Body of pancreas (tissue), 4 donors: Measurements from ENCODE around the gene NCK1. TPM values are rescaled to one million over a fixed set of nuclear protein-coding genes. Genes with fewer than 3 reads are reported as not detected.

Source experiments
- ATAC-seq: fragments of 150-250 bp; one replicate; pipeline ENCODE4 v1.9.1; 2016
- DNase-seq, 4 donors: peaks; one replicate each; pipeline ENCODE4 v3.0.0-alpha.2; 2019
- H3K27ac ChIP-seq, 4 donors: fragments of 200-600 bp; sonication (generic); 1 replicate in 3 of 4; 2 replicates in 1 of 4; pipeline versions ENCODE4 v1.5.1 to v1.6.1; 2016 to 2019; ENCODE audit warnings: mild to moderate bottlenecking in 1 of 4, mixed read lengths in 1 of 4, moderate library complexity in 1 of 4
- H3K27me3 ChIP-seq, 2 donors: fragments of 200-600 bp; sonication (generic); one replicate each; pipeline ENCODE4 v1.6.0; 2016; ENCODE audit warnings: mild to moderate bottlenecking in 1 of 2
- H3K36me3 ChIP-seq, 2 donors: fragments of 200-600 bp; sonication (generic); replicated peaks in 1 of 2; 2 replicates each; pipeline ENCODE4 v1.5.1; 2016; ENCODE audit warnings: low read depth in 2 of 2; ENCODE audit not compliant: insufficient read depth in 1 of 2
- H3K4me1 ChIP-seq: fragments of 200-600 bp; sonication (generic); one replicate; pipeline ENCODE4 v1.6.0; 2016
- H3K4me3 ChIP-seq, 2 donors: fragments of 200-600 bp; sonication (generic); 1 replicate in 1 of 2; 2 replicates in 1 of 2; pipeline ENCODE4 v1.5.1; 2016 to 2019
- H3K9me3 ChIP-seq, 3 donors: fragments of 200-600 bp; sonication (generic); 1 replicate in 2 of 3; 2 replicates in 1 of 3; pipeline ENCODE4 v1.5.1; 2016
- POLR2A ChIP-seq, 3 donors: fragments of 450-650 bp; IDR thresholded peaks; one replicate each; pipeline ENCODE4 v1.6.1; 2016; ENCODE audit warnings: antibody characterized with exemption in 3 of 3, mild to moderate bottlenecking in 2 of 3
- WGBS, 2 donors: methylation state at CpG; one replicate each; pipeline ENCODE4 v1.1.5; 2017; 5-methylcytosine and 5-hydroxymethylcytosine counted together
- intact Hi-C: fragments of 100-400 bp; cut with DNase I; formaldehyde crosslinking; loops from one replicate; pipeline ENCODE4 v1.15.1; 2023
- total RNA-seq, 2 donors: library from RNA; depleted of rRNA; stranded (reverse); fragments of >200 nt; gene quantifications; one replicate each; pipeline ENCODE4 v1.1.0, GENCODE V29; 2016
- TF ChIP-seq, protein P1 (sequence below), 7 experiments: fragments of 450-650 bp in 4 of 7; fragments of 200-600 bp in 3 of 7; sonication (generic) in 3 of 7; IDR thresholded peaks; one replicate each; pipeline ENCODE4 v1.5.1; 2016 to 2019; ENCODE audit warnings: antibody characterized with exemption in 7 of 7

NCK1 gene
- total RNA-seq, 2 donors from 2014 or later, result 19.4 to 20.0 TPM

DNA sequence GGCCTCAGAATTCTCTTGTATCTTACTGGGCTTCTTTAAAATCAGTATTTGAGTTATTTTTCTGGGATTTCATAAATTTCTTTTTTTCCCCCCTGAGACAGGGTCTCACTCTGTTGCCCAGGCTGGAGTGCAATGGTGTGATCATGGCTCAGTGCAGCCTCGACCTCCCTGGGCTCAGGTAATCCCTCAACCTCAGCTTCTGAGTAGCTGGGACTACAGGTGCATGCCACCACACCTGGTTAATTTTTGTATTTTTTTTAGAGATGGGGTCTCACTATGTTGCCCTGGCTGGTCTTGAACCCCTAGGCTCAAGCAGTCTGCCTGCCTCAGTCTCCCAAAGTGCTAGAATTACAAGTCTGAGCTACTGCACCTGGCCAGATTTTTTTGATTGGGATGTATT lies 43.5 kb downstream of the NCK1 start:
- 100% methylated on average over 1 of the region's 1 CpG for WGBS, 2 donors
- DNase-seq (no peak), ATAC-seq (no peak)
- no peak overlapping the region for H3K27ac ChIP-seq
- peaks cover 23% of the 10 kb centered on the region for H3K4me1 ChIP-seq
- no peak overlapping the region for H3K4me3 ChIP-seq
- TF ChIP-seq POLR2A (IDR thresholded peaks at IDR 0.05), result no peak
- TF ChIP-seq, protein P1, sequence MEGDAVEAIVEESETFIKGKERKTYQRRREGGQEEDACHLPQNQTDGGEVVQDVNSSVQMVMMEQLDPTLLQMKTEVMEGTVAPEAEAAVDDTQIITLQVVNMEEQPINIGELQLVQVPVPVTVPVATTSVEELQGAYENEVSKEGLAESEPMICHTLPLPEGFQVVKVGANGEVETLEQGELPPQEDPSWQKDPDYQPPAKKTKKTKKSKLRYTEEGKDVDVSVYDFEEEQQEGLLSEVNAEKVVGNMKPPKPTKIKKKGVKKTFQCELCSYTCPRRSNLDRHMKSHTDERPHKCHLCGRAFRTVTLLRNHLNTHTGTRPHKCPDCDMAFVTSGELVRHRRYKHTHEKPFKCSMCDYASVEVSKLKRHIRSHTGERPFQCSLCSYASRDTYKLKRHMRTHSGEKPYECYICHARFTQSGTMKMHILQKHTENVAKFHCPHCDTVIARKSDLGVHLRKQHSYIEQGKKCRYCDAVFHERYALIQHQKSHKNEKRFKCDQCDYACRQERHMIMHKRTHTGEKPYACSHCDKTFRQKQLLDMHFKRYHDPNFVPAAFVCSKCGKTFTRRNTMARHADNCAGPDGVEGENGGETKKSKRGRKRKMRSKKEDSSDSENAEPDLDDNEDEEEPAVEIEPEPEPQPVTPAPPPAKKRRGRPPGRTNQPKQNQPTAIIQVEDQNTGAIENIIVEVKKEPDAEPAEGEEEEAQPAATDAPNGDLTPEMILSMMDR (IDR thresholded peaks at IDR 0.05), result no peak
- H3K36me3 ChIP-seq, result no peaks in the 10 kb centered on the region
- peaks cover 0 to 9% (median 0%) of the 10 kb centered on the region in 3 donors for H3K9me3 ChIP-seq
- intact Hi-C loops, result no loop called here
- no peaks in the 10 kb centered on the region for H3K27me3 ChIP-seq

DNA sequence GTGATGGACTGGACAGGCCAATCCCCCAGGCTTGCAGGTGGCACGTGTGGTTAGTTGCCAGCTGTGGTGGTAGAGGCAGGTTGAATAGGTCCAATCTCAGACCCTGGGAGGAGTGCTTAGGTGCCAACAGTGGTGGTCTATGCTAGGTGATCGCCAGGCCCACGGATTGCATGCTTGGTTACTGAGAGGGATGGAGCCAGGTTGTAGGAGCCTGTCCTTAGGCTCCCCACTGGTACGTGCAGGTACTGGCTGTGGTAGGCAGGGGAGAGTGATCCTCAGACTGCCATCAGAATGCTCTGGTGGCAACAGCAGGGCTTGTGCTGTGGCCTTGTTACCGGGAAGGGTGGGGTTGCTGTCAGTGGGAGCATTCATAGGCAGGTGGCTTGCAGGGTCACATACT lies 44.7 kb downstream of the NCK1 start:
- Histone ChIP-seq H3K9me3 (peaks cover 0 to 9% (median 0%) of the 10 kb centered on the region in 3 donors), H3K36me3 (no peaks in the 10 kb centered on the region), H3K27ac (no peak overlapping the region), H3K4me3 (no peak overlapping the region), H3K4me1 (peaks cover 23% of the 10 kb centered on the region), H3K27me3 (no peaks in the 10 kb centered on the region)
- ATAC-seq, result no peak
- no peak for TF ChIP-seq POLR2A (IDR thresholded peaks at IDR 0.05)
- TF ChIP-seq, protein P1 (IDR thresholded peaks at IDR 0.05), result no peak
- no peak for DNase-seq
- intact Hi-C loops, result no loop called here
- WGBS, 2 donors, result 60 to 72% methylated on average over 3 to 5 of the region's 5 CpGs

DNA sequence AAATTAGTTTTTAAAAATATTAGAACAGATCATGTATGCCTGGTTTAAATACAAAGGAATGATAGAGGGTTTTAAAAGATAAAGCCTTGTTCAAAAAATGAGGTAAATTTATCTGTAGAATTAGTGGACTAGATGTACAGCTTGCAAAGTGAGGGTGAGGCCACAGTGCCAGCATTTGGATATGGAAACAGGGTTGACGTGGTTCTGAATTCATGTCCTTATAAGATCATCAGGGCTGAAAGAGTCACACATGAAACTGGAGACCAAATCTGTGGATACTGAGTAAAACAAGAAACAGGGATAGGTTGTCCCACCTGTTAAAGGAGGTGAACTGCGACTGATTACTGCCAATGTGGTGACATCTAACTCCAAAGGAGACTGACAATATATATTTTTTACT lies 46.3 kb downstream of the NCK1 start:
- Histone ChIP-seq H3K9me3 (peaks cover 0 to 9% (median 0%) of the 10 kb centered on the region in 3 donors), H3K4me3 (no peak overlapping the region), H3K4me1 (peaks cover 23% of the 10 kb centered on the region), H3K27ac (no peak overlapping the region), H3K27me3 (no peaks in the 10 kb centered on the region), H3K36me3 (no peaks in the 10 kb centered on the region)
- no peak for ATAC-seq
- WGBS, 2 donors, result 94% methylated on average over 2 of the region's 2 CpGs
- TF ChIP-seq, protein P1 (IDR thresholded peaks at IDR 0.05), result no peak
- no peak for TF ChIP-seq POLR2A (IDR thresholded peaks at IDR 0.05)
- DNase-seq, result no peak
- intact Hi-C loops, result no loop called here

DNA sequence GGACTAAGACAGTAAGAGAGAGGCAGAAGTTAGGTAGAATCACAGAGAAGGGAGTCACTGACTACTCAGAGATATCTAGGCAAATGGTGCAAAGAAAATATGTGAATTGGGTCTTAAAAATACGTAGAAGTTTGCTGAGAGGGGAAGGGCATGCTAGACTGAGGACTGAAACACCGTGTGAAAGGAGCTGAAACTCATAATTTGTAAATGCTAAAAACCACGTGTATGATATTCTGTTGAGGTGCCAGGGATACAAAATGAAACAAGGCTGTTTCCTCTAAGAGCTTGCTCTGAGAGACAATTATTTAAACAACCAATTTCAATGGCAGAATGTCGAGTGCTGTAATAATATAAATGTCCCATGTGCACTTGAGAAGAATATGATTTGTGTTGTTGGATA lies 47.2 kb downstream of the NCK1 start:
- WGBS, 2 donors, result 76 to 79% methylated on average over 4 of the region's 4 CpGs
- H3K4me3 ChIP-seq, result no peak overlapping the region

DNA sequence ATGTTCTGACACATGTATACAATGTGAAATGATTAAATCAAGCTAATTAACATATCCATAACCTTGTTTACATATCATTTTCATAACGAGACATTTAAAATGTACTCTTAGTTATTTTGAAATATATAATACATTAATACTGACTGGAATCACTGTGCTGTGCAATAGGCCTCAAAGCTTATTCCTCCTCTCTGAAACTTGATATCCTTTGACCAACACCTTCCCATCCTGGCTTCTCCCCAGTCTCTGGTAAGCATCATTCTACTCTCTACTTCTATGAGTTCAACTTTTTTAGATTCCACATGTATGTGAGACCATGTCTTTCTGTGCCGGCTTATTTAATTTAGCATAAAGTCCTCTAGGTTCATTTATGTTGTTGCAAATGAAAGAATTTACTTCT lies 48.7 kb downstream of the NCK1 start:
- Histone ChIP-seq H3K27me3 (no peaks in the 10 kb centered on the region), H3K4me3 (no peak overlapping the region), H3K36me3 (no peaks in the 10 kb centered on the region), H3K9me3 (no peaks in the 10 kb centered on the region), H3K27ac (no peak overlapping the region), H3K4me1 (peaks cover 23% of the 10 kb centered on the region)
- 90 to 92% methylated on average over 2 of the region's 2 CpGs for WGBS, 2 donors
- DNase-seq (no peak), ATAC-seq (no peak)
- TF ChIP-seq, protein P1 (IDR thresholded peaks at IDR 0.05), result no peak
- no peak for TF ChIP-seq POLR2A (IDR thresholded peaks at IDR 0.05)
- intact Hi-C loops, result no loop called here

More for the DNA sequence above, 47.2 kb downstream of the NCK1 start:
- H3K4me1 ChIP-seq, result peaks cover 23% of the 10 kb centered on the region
- peaks cover 0 to 3% (median 0%) of the 10 kb centered on the region in 3 donors for H3K9me3 ChIP-seq
- H3K27ac ChIP-seq, result no peak overlapping the region
- H3K27me3 ChIP-seq, result no peaks in the 10 kb centered on the region
- intact Hi-C loops, result no loop called here
- ATAC-seq (no peak), DNase-seq (no peak)
- H3K36me3 ChIP-seq, result no peaks in the 10 kb centered on the region
- TF ChIP-seq POLR2A (IDR thresholded peaks at IDR 0.05), result no peak
- TF ChIP-seq, protein P1 (IDR thresholded peaks at IDR 0.05), result no peak
